DMS114 treated with DMSO at 0.1 percent for 48 hours (cell line): ENCODE results near the gene FOXN3.

Experiments
- DNase-seq: peaks from one replicate; lab custom pipeline; 2025; ENCODE audit not compliant: unreplicated experiment; lab: John Stamatoyannopoulos, UW

Gene FOXN3

DNA sequence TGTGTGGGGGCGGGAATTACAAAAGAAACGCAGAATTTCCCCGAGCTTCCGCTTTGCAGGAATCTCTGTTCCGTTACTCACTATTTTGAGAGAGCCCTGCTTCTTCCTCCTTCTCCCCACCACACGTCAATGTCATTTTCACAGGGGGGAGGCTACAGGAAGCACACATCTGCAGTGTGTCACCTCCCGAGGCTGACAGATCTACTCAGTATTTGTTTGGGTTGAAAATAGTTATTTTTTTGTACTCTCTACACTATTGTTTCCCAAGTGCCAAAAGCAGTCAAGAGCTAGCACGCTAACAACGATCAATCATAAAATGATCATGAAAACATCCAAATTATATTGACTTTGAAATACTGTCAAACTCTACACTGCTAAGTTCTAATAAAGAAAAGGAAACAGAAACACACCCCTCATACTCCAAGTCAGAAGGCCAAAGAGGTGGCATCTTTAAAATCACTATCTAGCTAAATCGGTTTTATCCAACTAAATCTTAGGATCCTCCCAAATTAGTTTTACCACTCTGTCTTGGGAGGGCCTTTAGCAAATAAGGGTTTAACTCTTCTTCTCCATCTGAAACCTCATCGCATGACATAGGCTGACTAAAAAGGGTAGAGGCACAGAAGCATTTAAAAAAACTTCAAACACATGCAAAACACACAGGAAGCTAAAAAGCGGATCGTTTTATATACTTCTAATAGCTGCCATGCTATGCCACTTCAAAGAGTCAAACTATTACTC, 51.8 kb downstream of the FOXN3 start:
- DNase-seq, result no peak

DNA sequence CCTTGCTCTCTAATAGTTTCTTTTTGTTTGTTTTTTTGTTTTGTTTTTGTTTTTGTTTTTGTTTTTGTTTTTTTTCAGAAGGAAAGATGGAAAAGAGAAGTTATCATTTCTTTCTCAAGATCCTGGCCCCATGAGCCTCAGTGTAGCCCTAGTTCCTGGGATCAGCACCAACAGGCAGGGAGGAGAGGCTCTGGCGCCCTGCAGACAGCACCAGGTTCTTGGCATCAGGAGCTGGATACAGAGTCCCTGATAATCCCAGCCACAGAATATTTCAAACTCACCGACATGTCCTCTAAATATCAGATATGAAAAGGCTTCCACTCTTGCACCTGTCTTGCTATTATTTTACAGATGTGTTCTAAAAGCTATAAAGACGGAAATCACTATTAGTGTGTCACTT, 52.7 kb downstream of the FOXN3 start:
- DNase-seq, result no peak

DNA sequence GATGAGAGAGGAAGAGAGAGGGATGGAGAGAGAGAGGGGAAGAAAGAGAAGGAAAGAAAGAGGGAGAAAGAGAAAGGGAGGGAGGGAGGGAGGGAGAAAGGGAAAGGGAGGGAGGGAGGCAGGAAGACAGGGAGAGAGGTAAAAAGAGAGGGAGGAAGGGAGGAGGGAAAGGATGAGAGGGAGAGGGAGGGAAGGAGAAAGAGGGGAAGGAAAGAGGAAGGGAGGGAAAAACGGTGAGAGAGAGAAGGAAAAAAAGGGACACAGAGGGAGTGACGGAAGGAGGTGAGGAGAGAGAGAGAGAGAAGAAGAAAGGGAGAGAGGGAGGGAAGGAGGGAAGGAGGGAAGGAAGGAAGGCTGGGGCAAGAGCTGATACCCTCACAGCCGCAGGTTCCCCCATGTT, 56.8 kb downstream of the FOXN3 start:
- DNase-seq, result no peak

DNA sequence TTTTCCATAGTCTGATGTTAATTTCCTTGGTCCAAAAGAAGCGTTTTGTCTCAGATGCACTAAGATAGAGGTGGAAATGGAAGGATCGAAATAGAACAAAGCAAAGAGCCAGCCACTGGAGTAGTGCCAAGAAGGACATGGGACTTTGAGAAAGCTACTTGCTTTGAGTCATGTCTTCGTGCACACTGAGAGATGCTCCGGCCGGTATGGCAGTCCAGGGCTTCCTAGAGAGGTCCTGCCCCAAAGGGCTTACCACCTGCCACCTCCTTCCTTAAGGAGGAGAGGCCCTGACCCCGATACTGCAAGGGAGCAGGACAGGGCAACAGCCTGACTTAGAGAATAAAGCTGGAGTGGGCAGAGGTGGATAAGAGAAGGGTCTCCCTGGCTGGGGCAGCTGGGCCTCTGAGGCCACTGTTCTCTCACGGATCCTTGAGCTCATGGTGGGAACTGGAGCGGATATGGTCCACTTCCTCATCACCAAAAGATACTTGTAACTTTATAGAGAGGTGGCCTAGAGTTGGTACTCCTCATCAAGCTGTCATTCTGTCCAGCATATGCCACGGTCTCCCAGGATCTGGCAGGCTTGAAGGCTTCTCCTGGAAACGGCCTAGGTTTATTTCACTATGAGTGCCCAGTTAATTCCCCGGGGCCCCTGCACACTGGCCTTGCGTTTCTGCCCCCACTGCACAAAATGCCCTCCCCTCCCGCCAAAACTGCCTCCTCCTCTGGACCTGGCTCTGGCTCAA, 57.4 kb downstream of the FOXN3 start:
- DNase-seq, result no peak

DNA sequence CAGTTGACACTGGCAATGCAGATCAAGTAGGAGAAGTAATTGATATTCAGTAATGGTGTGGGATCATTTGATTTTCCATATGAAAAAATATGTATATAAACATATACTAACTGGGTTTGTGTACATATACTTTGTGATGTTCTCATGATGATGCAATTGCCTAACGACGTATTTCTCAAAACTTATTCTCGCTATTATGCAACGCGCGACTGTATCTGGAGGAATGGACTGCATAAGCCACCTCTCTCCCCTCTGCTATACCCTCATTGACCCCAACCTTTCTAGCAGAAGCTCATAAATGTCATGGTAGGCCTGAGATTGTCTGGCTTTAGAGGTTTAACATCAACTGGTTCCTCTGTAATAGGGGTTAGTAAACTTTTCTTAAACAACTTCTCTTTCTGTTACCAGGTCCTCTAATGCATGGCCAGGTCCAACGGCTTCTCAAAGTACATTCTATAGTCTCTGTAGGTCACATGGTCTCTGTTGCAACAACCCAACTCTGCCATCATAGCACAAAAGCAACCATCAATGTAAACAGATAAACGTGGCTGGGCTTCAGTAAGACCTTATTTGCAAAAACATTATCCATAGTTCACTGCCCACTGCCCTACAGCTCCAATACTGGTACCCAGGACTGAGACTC, 59.3 kb downstream of the FOXN3 start:
- DNase-seq, result no peak

DNA sequence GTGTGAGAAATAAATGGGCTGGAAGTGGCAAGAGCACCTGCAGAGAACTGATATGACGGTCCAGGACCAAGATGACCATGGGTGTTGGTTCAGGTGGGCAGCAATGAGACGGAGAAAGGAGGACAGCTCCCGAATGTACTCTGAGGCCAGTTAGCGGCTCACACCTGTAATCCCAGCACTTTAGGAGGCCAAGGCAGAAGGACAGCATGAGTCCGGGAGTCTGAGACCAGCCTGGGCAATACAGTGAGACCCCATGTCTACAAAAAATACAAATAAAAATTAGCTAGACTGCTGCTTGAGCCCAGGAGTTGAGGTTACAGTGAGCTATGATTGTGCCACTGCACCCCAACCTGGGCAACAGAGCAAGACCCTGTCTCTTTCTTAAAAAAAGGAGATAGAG, 60.1 kb downstream of the FOXN3 start:
- DNase-seq, result no peak

DNA sequence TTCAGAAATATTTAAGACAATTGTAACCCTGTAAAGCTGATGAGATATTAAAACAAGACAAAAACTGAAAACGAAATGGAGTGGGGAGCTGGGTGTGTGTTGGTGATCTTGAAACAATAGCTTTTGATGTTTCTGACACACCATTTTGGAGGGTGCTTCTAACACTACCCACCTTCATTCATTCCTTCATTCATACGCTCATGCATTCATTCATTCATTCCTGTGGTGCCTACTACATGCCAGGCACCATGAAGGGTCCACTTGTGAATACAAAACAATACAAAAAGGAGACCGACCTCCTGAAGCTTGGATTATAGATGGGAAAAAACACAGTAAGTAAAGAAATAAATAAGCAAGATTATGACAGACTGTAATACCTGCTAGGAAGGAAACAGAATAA, 60.5 kb downstream of the FOXN3 start:
- DNase-seq, result no peak

DNA sequence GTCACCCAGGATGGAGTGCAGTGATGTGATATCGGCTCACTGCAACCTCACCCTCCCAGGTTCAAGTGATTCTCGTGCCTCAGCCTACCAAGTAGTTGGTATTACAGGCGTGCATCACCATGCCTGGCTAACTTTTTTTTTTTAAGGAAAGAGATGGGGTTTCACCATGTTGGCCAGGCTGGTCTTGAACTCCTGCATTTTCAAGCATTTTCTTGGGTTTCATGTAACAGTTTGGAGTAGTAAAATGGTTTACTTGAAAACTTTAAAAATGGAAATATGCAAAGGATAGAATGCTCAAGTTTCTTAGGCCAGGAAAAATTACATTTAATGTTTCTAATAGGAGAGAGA, 63.3 kb downstream of the FOXN3 start:
- DNase-seq, result no peak

DNA sequence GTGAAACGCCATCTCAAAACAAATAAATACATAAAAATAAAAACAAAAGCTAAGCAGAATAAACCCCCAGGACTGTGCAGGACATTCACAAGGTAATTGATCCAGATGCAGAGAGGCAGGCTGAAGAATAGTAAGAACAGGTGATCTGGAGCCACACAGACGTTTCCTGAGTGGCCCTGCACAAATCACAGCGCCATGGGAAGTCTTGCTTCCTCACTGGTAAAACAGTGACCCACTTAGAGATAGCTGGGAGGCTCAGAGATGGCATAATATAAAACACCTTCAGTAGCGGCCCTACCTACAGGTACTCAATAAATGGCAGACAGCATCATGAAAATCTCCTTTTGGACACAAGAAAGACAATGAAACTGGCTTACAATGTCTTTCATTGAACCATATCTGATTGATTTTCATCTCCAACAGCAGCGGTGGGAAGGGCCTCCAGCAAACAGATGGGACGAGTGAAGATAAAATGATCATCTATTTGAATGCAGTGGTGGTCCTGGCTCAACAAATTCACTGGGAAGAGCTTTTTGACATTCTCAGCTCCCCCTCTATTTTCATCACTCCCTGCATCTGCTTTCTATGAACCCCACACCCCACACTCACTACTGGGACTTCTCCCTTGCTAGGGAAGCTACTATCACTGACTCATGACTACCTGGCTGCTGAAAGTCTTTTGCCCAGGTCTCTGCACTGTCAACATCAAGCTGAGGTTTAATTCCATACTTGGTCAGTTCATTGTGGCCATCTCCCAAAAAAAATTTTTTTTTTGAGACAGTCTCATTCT, 63.9 kb downstream of the FOXN3 start:
- DNase-seq, result no peak

DNA sequence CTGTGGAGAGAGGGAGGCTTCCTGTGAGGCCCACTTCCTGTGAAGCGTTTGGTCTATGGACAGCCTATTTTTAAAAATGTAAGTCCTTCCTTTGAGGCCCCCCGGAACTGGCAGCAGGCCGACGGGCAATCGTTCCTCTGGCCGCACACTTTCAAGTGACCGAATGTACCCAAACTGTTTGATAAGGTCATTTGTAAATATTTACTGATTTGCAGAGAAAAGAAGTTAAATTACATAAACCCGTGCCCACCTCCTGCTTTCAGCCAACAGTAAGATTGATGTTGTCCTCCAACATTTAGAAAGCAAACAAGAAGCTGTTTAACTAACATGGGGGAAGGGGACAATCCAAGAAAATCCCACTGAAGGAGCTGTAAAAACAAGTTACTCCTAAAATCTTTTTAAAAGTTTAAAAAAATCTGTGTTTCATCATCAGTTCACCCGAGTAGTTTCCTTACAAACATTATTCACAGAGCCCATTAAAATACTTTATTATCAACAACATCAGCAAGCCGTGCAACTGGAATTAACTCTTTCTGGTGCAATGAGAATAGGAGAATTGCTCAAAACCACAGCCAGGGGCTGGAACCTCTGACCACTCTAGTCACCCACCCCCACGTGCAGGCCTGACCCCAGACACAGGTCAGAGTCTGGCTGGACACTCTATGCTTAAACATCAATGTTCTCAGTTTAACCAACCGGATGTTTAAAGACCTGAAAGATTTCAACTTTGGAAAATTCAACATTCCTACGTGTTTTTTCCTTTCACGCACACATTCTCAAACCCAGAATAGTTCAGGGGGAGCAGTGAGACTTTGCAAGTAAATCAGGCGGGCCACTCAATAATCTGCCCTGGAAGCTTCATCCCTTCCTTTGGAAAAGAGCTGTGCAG, 65.3 kb downstream of the FOXN3 start:
- no peak for DNase-seq

DNA sequence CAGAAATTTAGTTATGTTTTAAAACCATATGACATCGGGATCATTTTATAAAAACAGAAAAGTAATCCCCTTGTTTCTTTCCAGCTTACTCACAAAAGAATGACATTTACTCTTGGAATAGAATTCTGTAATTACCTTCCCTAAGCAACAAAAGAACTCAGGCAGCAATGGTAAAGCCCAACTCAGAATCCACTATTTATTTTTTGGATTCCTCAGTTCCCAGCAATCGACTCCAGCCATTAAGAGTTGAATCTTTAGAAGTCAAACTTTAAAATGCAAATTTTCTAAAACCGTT, 65.9 kb downstream of the FOXN3 start:
- DNase-seq, result no peak

DNA sequence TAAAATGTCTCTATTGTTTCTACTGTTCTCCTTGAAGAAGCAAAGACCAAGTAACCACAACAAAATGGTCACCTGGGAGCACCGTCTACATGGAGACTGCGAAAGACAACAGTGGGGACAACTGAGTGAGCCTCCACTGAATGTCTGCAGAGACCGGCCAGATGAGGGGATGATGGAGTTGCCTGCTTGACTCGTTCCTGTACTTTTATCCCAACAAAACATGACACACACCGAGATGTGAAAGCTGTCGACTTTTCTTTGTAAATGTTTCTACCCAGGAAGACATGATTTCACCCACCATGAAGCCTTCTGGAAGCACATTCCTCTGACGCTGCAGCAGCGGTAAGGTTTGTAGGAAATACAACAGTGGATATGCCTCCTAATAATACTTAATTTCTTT, 66.9 kb downstream of the FOXN3 start:
- no peak for DNase-seq

DNA sequence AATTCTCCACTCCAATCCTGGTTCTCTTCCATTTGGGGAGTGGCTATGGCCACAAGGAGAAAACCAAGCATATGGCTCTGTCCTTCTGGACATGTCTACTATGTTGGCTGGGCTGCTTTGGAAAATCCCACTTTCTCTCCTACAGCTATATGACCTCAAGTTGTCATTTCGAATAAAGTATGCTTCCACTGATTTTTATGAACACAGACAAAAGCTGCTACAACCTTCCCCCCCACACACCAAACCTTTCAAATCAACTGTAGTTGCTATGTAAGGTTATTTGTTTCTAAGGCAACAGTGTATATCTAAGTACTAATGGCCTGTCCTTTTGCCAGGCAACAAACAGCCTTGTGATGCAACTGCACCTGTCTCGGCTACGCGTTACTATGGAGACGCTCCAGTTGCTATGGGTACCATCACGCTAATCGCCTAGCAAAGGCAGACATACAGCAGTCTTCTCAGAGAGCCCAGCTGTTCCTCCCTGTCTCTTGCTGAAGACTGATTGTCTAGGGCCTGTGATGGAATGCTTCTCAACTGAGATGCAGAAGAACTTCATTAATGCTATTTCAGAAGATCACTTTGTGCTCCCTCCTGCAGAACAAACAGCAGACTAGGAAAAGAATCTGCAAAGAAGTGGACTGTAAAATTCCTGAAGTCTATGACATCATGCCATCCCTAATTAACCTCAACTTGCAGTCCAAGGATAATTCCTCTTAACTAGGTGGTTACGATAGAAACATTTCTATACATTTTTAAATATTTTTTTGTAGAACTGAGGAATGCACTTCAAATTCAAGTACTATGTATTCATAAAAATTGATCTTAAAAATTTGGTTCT, 67.6 kb downstream of the FOXN3 start:
- DNase-seq, result no peak

DNA sequence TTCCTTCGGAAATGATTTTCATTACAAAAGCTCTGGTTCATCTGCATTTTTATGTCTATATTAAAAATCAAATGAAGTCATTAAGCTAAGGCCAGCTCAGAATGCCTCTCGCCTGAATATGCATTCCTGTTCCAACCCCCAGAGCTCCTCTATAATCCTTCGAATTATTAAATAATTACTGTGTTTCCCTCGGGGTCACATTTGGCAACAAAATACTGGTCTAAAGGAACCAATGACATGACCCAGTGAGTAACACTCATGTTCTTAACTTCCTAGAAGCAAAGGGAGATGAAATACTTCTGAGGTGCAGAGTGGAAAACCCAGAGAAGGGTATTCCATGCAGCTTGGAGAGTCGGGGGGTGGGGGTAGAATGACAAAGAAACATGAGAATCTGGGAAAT, 68.3 kb downstream of the FOXN3 start:
- DNase-seq, result no peak

DNA sequence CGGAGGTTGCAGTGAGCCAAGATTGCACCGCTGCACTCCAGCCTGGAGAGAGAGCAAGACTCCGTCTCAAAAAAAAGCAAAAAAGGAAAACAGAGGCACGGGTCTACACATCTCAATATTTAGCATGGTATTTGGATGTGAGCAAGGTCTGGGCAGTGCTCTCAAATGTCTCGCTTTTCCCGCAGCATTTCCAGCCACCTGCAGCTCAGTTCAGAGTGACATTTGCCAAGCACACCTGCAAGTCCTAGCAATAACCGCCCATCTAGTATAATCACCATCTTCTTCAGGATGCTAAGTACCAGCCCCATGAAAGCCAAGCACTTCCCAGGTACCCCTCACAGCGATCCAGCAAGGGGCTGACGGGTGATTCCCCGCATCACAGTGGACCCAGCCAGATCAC, 69.1 kb downstream of the FOXN3 start:
- DNase-seq, result no peak

DNA sequence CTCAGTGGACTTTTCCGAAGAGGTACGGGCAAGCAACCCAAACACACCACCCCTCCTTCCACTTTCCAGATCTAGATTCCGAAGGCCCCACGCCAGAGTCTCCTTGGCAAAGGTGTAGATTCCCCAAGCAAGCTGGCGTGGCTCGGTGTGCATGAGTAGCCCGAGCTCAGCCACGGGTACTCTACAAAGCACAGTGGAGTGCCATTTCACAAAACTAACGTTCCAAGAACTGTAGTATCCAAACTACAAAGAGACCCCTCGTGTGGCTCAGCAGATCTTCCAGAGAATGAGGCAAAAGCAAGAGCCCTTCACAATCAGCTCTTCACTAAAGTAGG, 72.1 kb downstream of the FOXN3 start:
- DNase-seq, result no peak

DNA sequence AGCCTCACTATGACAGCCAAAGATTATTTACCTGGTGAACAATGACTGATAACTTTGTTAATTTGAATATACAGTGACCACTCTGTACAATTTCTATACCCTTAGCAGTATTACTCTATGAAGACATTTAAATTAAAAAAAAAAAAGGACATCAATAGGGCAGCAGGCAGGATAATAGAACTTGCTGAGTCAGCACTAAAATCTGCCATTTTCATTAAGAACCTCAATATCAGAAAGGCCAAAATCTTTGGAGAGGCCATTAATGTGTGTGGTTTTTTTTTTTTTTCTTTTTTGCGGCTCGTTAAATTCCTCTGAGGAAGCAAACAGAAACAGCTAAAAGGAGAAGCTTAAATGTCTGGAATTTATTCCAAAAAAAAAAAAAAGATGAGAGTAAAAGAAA, 73.7 kb downstream of the FOXN3 start:
- no peak for DNase-seq

DNA sequence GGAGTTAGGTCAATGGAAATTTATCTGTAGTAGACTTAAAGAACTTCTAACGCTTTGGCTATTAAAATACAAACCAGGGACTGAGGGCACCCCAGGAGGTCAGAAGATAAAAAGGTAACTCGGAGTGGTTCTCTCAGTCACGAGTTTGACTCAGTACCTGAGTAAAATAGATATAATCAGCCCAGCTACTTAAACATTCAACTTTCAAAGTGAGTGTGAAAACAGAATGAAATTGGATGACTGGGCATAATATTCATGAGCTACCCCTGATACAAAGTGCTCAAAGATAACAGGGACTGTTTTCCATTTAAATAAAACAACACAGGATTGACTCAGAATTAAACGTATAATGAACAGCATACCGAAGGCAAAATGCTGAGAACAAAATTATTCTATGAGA, 75.0 kb downstream of the FOXN3 start:
- no peak for DNase-seq

DNA sequence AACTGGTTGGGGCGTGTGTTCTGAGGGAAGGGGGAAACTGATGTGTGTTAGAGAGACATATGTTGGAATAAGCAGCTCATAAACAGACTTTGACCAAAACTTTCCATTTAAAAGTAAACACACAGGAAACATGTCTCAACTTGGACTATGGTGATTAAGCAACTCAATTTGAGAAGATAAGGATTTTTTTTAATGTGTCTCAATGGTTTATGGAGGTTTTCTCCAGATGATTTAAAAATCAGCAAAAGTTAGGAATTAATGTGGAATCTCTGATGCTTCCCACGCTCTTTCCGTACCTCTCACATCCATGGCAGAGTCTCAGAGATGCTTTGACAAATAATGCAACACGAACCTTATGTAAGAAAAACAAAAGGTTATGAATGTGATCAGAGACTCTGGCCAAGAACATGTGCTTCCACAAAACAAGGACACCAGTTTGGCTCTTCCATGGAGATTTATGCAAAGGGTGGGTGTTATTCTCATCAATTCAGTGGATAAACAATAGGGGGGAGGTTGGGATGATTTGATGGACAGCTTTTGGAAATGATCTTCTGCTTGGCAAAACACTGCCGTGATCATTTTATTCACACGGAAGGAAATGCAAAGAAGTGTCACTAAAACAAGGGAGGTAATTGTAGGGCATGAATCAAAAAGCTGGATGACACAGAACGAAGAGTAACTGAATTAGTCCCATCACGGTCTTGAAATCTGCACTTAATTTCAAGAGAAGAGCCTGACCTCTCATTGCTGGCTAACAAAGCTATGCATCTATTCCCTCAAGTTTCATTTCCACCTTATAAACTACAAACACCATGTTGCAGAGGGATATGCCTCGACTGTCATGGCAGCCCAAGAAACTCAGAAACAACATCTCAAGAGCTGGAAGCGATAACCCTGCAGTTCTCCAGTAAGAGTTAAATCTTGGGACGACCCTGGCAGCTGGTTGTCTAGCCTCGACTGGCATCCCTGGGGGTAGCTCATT, 76.5 kb downstream of the FOXN3 start:
- DNase-seq, result no peak
